Measurements from ENCODE around the gene GJB5. TPM values are rescaled to one million over a fixed set of nuclear protein-coding genes. Genes with fewer than 3 reads are reported as not detected.

GJB5 gene
- total RNA-seq, 1 donor from 2014 or later, result not detected

GRCh38 chr1:34800214-34800613 is 45.4 kb downstream of the GJB5 start:
- no peak for ATAC-seq
- Histone ChIP-seq H3K27me3 (ENCODE audit: low read depth) (no peaks in the 10 kb centered on the region), H3K4me3 (no peak overlapping the region), H3K27ac (no peak overlapping the region), H3K4me1 (no peaks in the 10 kb centered on the region), H3K9me3 (no peaks in the 10 kb centered on the region), H3K36me3 (no peaks in the 10 kb centered on the region)
- intact Hi-C loops (cut with DNase I), result no loop called here
- DNase-seq, result no peak
- TF ChIP-seq CTCF (IDR thresholded peaks at IDR 0.05), result no peak

- DNase-seq (no peak), ATAC-seq (no peak)
- Histone ChIP-seq H3K9me3 (no peaks in the 10 kb centered on the region), H3K27ac (no peak overlapping the region), H3K4me1 (no peaks in the 10 kb centered on the region), H3K4me3 (no peak overlapping the region), H3K36me3 (no peaks in the 10 kb centered on the region), H3K27me3 (ENCODE audit: low read depth) (no peaks in the 10 kb centered on the region)
- intact Hi-C loops (cut with DNase I), result no loop called here
- TF ChIP-seq CTCF (IDR thresholded peaks at IDR 0.05), result no peak
These were observed 48.9 kb downstream of the GJB5 start for GRCh38 chr1:34803770-34804169.

GRCh38 chr1:34806396-34806795 is 51.5 kb downstream of the GJB5 start:
- H3K9me3 ChIP-seq, result no peaks in the 10 kb centered on the region
- H3K36me3 ChIP-seq, result no peaks in the 10 kb centered on the region
- no peak for ATAC-seq
- intact Hi-C loops (cut with DNase I), result no loop called here
- no peak for TF ChIP-seq CTCF (IDR thresholded peaks at IDR 0.05)
- no peaks in the 10 kb centered on the region for H3K27me3 ChIP-seq (ENCODE audit: low read depth)
- no peak overlapping the region for H3K4me3 ChIP-seq
- H3K27ac ChIP-seq, result no peak overlapping the region
- DNase-seq, result no peak
- no peaks in the 10 kb centered on the region for H3K4me1 ChIP-seq

Other genes starting within 250 kb of the GJB5 start
- 0.12 TPM for gene GJB4, start 4.7 kb downstream of the GJB5 start, total RNA-seq
- 0.80 TPM for gene GJB3, start 26.2 kb downstream of the GJB5 start, total RNA-seq
- 16.1 TPM for gene GJA4, start 38.0 kb downstream of the GJB5 start, total RNA-seq
- 34.0 TPM for gene SMIM12, start 104.7 kb downstream of the GJB5 start, total RNA-seq
- 0.18 TPM for gene DLGAP3, start 174.6 kb downstream of the GJB5 start, total RNA-seq
- gene TMEM35B, start 230.3 kb downstream of the GJB5 start, total RNA-seq, result 47.8 TPM